Inflammatory macrophage treated with lipopolysaccharide for 1 hour (primary cell): ENCODE measurements around the gene TSC1.

ENCODE experiments used
- DNase-seq, 2 donors: peaks; one replicate each; pipeline ENCODE4 v3.0.0-alpha.2; 2020 to 2022

The TSC1 gene

DNA sequence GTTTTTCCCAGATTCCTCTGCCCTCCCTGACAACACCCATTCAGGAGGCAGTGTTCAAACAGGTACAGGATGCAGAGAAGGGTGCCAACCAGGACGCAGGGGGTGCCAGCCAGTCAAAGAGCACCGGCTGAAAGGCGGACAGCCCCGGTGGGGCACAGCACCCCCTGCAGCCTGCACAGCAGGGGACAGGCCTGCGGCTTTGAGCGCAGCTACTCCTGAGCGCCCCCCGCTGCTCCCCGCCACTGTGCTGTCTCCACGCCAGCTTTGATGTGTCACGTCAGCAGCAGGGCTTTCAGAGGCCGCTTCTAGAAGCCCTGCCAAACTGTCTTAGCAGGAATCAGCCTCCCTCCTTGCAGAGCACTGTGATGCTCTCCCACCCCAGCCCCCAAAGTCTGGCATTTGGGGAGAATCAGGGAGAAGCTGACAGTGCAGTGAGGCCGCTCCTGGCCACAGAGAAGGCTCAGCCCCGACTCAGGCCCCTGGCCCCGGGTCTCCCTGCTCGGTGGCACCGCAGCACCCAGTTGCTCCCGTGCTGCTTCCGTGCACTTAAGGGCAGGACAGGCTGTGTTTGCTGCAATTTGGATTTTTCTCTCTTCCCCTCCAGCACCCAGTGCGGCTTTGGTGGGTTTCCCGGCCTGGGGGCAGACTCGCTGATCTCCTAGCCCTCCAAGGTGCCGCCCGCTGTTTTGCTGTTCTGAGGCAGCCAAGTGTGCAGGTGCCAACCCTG is 86.6 kb downstream of the TSC1 start:
- DNase-seq = no peak

DNA sequence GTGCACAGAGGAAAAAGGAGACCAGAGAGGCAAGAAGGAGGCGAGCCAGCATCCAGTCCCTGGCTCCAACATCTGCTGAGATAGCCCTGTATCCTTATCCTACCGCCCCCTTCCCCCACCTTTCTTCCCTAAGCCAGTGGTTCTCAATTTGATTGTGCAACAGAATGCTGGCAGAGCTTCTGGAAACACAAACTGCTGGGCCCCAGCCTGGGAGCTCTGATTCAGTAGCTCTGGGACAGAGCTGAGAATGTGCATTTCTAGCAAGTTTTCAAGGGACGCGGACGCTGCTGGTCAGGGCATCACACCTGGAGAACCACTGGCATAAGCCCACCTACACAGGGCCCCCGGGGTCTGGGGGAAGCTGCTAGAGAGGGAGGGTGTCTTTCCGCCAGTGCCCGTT is 87.4 kb downstream of the TSC1 start:
- no peak for DNase-seq

- DNase-seq = no peak
These were observed 88.5 kb downstream of the TSC1 start for GRCh38 chr9:132855904-132856303.

DNA sequence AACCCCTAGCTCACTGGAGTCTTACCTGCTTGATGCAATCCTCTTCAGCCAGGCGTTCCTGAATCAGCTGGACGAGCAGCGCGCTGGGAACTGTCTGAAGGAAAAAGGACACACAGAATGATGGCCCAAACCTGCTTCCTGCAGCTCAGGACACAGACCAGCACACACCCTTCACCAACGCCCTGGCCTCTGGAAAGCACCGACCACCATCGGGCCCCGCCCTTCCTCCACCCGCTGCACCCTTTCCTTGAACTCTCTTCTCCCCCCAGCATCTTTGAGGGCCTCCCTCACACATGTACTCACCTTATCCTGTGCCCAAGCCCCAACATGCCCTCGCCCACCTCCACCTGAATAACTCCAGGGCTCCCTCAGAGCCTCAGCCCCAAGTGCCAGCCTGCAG is 89.6 kb downstream of the TSC1 start:
- no peak for DNase-seq

- no peak for DNase-seq
These were observed 90.9 kb downstream of the TSC1 start for GRCh38 chr9:132853482-132853881.

DNA sequence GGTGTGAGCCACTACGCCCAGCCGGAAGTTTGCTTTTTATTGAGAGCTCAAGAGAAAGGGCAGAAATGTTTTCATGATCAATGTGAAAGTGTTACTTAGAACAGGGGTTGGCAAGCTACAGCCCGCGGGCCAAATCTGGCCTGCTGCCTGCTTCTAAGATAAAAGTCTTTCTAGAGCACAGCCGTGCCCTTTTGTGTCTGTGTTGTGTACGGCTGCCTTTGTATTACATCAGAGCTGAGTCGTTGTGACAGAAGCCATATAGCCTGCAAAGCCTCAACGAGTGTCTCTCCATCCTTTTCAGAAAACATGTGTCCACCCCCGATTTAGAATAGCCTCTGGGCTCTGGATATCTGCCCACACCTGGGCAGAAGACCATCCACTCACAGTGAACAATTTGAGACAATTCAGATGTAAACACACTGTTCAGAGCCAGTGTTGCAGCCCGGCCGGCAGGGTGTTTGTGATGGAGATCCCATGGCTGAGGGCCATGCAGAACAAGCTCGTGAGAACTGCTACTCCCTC is 95.2 kb downstream of the TSC1 start:
- DNase-seq = no peak

DNA sequence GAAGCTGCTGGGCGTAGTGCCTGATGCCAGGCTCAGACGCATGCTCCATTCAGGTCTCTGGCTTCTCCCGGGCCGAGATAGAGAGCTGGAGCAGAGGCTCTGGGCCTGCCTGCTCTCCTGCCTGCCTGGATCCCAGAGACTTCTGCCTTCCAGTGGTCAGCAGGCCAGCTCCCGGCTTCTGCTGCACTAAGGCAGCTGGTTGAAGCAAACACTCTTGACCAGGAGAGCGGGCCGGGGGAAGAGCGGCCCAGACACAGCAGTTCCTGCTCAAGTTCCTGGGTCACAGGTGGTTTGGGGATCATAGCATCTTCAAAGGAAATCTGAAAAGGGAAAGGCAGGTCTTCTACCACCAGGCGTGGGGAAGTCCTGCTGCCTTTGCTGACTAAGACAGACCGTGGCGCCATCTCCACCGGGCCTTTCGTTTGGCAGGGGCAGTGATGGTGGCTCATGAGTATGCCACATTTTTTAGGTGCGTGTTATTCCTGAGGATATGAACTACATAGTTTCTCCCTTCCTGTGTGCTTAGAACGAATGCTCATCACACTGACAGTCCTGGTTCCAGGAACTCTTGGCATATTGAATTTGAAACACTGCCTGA is 97.4 kb downstream of the TSC1 start:
- no peak for DNase-seq

DNA sequence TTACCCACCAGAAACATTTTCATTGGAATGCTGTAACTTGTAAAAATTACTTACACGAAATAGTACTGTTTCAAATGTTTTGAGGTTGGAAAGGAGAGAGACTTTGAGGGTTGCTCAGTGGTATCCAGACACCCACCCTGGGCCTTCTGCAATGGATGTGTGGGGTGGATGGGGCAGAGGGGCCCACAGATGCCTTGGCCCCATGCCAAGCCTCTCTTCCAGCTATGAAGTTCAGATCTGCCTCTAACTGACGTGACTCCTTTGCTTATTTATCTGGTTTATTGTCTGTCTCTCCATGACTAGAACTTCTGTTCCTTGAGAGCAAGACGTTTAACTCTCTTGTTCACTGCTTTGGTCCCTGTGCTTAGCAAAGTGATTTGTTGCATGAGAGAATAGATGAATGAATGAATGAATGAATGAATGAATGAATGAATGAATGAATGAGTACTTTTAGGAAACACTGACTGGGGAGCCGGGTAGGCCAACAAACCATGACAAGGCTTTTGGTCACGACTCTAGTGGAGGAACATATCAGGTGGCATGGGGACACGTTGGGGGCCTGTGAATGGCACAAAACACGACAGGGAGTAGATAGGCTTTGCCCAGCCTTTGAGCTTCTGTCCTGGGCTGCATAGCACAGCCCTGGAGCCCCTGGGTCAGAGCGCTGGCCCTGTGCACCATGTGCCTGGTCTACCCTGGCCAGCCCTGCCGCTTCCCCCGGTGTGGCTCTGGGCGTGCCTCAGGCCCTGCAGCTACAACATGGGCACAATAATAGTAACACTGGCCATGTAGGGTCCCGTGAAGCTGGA is 98.1 kb downstream of the TSC1 start:
- no peak for DNase-seq

DNA sequence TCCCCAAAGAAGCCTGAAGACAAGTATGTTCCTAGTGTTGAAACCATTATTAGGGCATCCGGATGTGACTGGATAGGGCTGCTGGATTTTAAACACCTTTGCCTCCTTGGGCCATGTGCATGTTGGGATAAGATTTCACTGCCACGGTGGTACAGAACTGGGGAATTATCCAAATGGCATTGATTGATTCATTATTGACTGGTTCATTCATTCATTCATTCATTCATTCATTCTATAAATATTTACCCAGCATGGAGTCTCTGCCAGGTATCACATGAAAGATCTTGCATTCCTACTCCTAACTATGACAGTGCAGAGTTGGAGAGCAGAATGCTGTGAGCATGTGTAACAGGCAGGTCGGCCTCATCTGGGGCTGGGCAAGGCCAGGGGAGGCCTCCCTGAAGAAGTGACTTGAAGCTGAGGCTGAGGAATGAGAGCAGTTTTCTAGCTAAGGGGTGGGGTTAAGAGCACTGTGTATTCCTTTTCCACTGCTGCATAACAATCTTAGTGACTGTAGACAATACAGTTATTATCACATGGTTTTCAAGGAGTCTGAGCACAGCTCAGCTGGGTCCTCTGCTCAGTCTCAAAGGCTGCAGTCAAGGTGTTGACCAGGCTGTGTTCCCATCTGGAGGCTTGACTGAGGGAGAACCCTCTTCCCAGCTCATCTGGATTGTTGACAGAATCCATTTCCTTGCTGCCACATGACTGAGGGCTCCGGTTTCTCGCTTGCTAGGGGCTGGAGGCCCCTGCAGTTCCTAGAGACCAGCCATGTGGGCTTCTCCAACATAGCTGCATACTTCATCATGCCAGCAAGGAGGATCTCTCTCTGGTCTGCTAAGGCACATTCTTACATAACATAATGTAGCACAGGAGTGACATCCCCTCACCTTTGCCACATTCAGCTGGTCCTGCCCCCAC is 102.0 kb downstream of the TSC1 start:
- no peak for DNase-seq
